C4-2B (cell line): Measurements from ENCODE around the gene ADARB2.

Experiments used
- CTCF ChIP-seq: fragments of 450-650 bp; conservative IDR thresholded peaks from 2 replicates; pipeline ENCODE4 v1.5.1; 2017; ENCODE audit warnings: mild to moderate bottlenecking
- ZFX ChIP-seq: fragments of 450-650 bp; IDR thresholded peaks from 2 replicates; pipeline ENCODE4 v1.6.1; 2017

- TF ChIP-seq CTCF (no peak), ZFX (no peak)
These were observed 68.9 kb downstream of the ADARB2 start for GRCh38 chr10:1668399-1668798.
